Naive thymus-derived CD4-positive, alpha-beta T cell (primary cell): Measurements from ENCODE around the gene CRKL. TPM values are rescaled to one million over a fixed set of nuclear protein-coding genes. Genes with fewer than 3 reads are reported as not detected.
"Not testable (repeated sequence)": the region's sequence is repeated elsewhere in the genome, so short reads cannot be mapped to it uniquely, and the experiment has no call there.

Source experiments
- ATAC-seq: fragments of 150-1000 bp; cut with Tn5 transposase; 2 replicates; pipeline ENCODE4 v1.10.0; 2021; ENCODE audit warnings: mild to moderate bottlenecking, moderate library complexity
- CTCF ChIA-PET: fragments of 350-600 bp; sonication (Branson Sonifier 250); formaldehyde crosslinking; loops from one replicate; lab custom pipeline; 2021; ENCODE audit warnings: antibody characterized with exemption; lab: Charles Lee
- POLR2A ChIA-PET: fragments of 350-600 bp; sonication (Branson Sonifier 250); formaldehyde crosslinking; loops from one replicate; lab custom pipeline; 2021; ENCODE audit warnings: antibody characterized with exemption, inconsistent platforms; lab: Charles Lee
- DNase-seq, 9 donors: peaks; one replicate each; pipeline versions ENCODE4 v3.0.0 to v3.0.0-alpha.2; 2020 to 2022; ENCODE audit warnings: mixed read lengths in 1 of 9
- H3K27ac ChIP-seq: one replicate; pipeline ENCODE4 v1.7.0; 2013; ENCODE audit warnings: mild to moderate bottlenecking, low read depth, low read length, moderate library complexity
- H3K27me3 ChIP-seq, 2 donors: one replicate each; pipeline ENCODE4 v1.7.0; 2013; ENCODE audit warnings: low read length in 2 of 2, mild to moderate bottlenecking in 2 of 2, moderate library complexity in 2 of 2; ENCODE audit not compliant: control insufficient read depth in 2 of 2, insufficient read depth in 2 of 2
- H3K36me3 ChIP-seq, 3 experiments: 1 replicate in 2 of 3; 2 replicates in 1 of 3; pipeline ENCODE4 v1.7.0; 2013; ENCODE audit warnings: low read length in 3 of 3, mild to moderate bottlenecking in 3 of 3, moderate library complexity in 1 of 3; ENCODE audit not compliant: insufficient read depth in 3 of 3, control insufficient read depth in 2 of 3
- H3K4me1 ChIP-seq, 2 donors: one replicate each; pipeline ENCODE4 v1.7.0; 2013; ENCODE audit warnings: low read length in 2 of 2, mild to moderate bottlenecking in 2 of 2, moderate library complexity in 1 of 2; ENCODE audit not compliant: control insufficient read depth in 2 of 2, insufficient read depth in 2 of 2
- H3K4me3 ChIP-seq: 2 replicates; pipeline ENCODE4 v1.7.0; 2013; ENCODE audit warnings: mild to moderate bottlenecking, low read length
- H3K9me3 ChIP-seq, 3 experiments: 1 replicate in 2 of 3; 2 replicates in 1 of 3; pipeline ENCODE4 v1.7.0; 2013; ENCODE audit warnings: low read length in 3 of 3; ENCODE audit not compliant: control insufficient read depth in 2 of 3
- H3K27ac Mint-ChIP-seq, 9 donors: one replicate each; pipeline ENCODE4 v1.8.0; 2020 to 2022; ENCODE audit warnings: mixed read lengths in 9 of 9, mild to moderate bottlenecking in 8 of 9, moderate library complexity in 5 of 9, inconsistent platforms in 2 of 9
- H3K27me3 Mint-ChIP-seq, 5 donors: one replicate each; pipeline ENCODE4 v1.8.0; 2021 to 2022; ENCODE audit warnings: mixed read lengths in 5 of 5, mild to moderate bottlenecking in 1 of 5
- H3K36me3 Mint-ChIP-seq, 5 donors: one replicate each; pipeline ENCODE4 v1.8.0; 2020 to 2022; ENCODE audit warnings: mixed read lengths in 5 of 5, mild to moderate bottlenecking in 3 of 5, inconsistent platforms in 1 of 5
- H3K4me1 Mint-ChIP-seq, 7 donors: one replicate each; pipeline ENCODE4 v1.8.0; 2020 to 2022; ENCODE audit warnings: mixed read lengths in 7 of 7, mild to moderate bottlenecking in 3 of 7, inconsistent platforms in 1 of 7
- H3K4me3 Mint-ChIP-seq, 10 donors: one replicate each; pipeline ENCODE4 v1.8.0; 2020 to 2022; ENCODE audit warnings: mild to moderate bottlenecking in 10 of 10, mixed read lengths in 10 of 10, moderate library complexity in 6 of 10, inconsistent platforms in 2 of 10
- H3K9me3 Mint-ChIP-seq, 11 donors: one replicate each; pipeline ENCODE4 v1.8.0; 2020 to 2022; ENCODE audit warnings: mixed read lengths in 11 of 11, mild to moderate bottlenecking in 4 of 11, inconsistent platforms in 1 of 11, moderate library complexity in 1 of 11
- intact Hi-C, 2 donors: fragments of 100-400 bp; cut with micrococcal nuclease; formaldehyde crosslinking; loops; one replicate each; pipeline ENCODE4 v1.15.1; 2023
- polyA plus RNA-seq, 2 donors: library from polyadenylated mRNA; unstranded; fragments of 300-500 nt; fragmentation: Illumina TruSeq; gene quantifications; one replicate each; pipeline ENCODE4 v1.2.3, GENCODE V29; 2021
- total RNA-seq, 6 experiments: library from RNA in 5 of 6; stranded (reverse) in 5 of 6; gene quantifications; 1 replicate in 5 of 6; 2 replicates in 1 of 6; pipeline ENCODE4 v1.2.3 and lab custom pipeline; 2021 to 2026

Gene CRKL
- total and polyA plus RNA-seq, 7 experiments from 2014 or later = 38.9 to 82.7 (median 65.8) TPM

- DNase-seq, H3K27me3 ChIP-seq, ATAC-seq, intact Hi-C loops, H3K27ac ChIP-seq, H3K9me3 Mint-ChIP-seq, H3K4me3 ChIP-seq, H3K36me3 ChIP-seq, H3K4me1 Mint-ChIP-seq, H3K4me1 ChIP-seq, H3K4me3 Mint-ChIP-seq, H3K27ac Mint-ChIP-seq, H3K36me3 Mint-ChIP-seq, H3K9me3 ChIP-seq: not testable (repeated sequence)
- ChIA-PET POLR2A (interaction anchor here (0.7 kb wide), 1 partner anchor 891 kb away, joined by 3 read pairs; no protein-coding TSS in a partner anchor), CTCF (interaction anchor here (0.7 kb wide), 1 partner anchor 8 kb away, joined by 3 read pairs; no protein-coding TSS in a partner anchor)
- peaks cover 0 to 11% (median 0%) of the 10 kb centered on the region in 5 donors for H3K27me3 Mint-ChIP-seq
Measured at GRCh38 chr22:20901093-20902033, 15.8 kb upstream of the CRKL start.

DNA sequence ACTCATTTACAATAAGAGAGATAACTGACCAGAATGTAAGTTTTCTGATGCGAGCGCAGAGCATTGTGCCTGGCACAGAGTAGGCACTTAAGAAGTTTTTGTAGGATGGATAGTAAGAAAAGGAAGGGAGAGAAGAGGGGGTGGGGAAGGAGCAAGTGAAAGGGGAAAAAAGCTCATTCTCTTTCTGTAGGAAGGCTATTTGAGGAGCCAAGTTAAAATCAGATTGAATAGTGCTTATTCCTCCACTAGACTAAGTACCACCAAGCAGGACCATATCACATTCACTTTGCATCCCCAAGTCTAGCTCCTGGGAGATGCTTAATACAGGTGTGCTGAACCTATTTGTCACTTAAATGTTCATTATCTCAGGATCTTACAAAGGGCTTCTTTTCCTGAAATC is 14.1 kb upstream of the CRKL start:
- no peaks in the 10 kb centered on the region for H3K27me3 ChIP-seq
- H3K4me3 ChIP-seq = no peak overlapping the region
- Mint-ChIP-seq H3K4me1 (peaks cover 0 to 6% (median 0%) of the 10 kb centered on the region in 7 donors), H3K4me3 (no peak overlapping the region), H3K36me3 (no peaks in the 10 kb centered on the region), H3K9me3 (no peaks in the 10 kb centered on the region), H3K27ac (peak overlapping the region in 2 of 9 donors; percentile 0 to 31), H3K27me3 (peaks cover 0 to 18% (median 0%) of the 10 kb centered on the region in 5 donors)
- H3K9me3 ChIP-seq = no peaks in the 10 kb centered on the region
- POLR2A ChIA-PET = no interaction called here
- ATAC-seq (no peak), DNase-seq (no peak)
- CTCF ChIA-PET = interaction anchor here (0.7 kb wide), 1 partner anchor 197 kb away, joined by 3 read pairs; no protein-coding TSS in a partner anchor
- intact Hi-C loops = no loop called here
- no peak overlapping the region for H3K27ac ChIP-seq
- H3K36me3 ChIP-seq = no peaks in the 10 kb centered on the region
- no peaks in the 10 kb centered on the region for H3K4me1 ChIP-seq

GRCh38 chr22:20904008-20904979 is 12.9 kb upstream of the CRKL start:
- H3K27ac ChIP-seq = no peak overlapping the region
- intact Hi-C loops = no loop called here
- H3K4me3 ChIP-seq = no peak overlapping the region
- H3K27me3 ChIP-seq = no peaks in the 10 kb centered on the region
- ChIA-PET POLR2A (interaction anchor here (0.6 to 1.0 kb wide), 2 partner anchors 13 to 169 kb away, joined by 3 read pairs; partner anchors contain the start of gene CRKL), CTCF (interaction anchor here (0.7 kb wide), 1 partner anchor 196 kb away, joined by 3 read pairs; no protein-coding TSS in a partner anchor)
- Mint-ChIP-seq H3K4me3 (no peak overlapping the region), H3K4me1 (peaks cover 0 to 6% (median 0%) of the 10 kb centered on the region in 7 donors), H3K36me3 (no peaks in the 10 kb centered on the region), H3K27me3 (peaks cover 0 to 18% (median 0%) of the 10 kb centered on the region in 5 donors), H3K9me3 (no peaks in the 10 kb centered on the region), H3K27ac (no peak overlapping the region)
- H3K4me1 ChIP-seq = no peaks in the 10 kb centered on the region
- peak; percentile 82 for ATAC-seq
- DNase-seq = no peak
- no peaks in the 10 kb centered on the region for H3K9me3 ChIP-seq
- no peaks in the 10 kb centered on the region for H3K36me3 ChIP-seq

DNA sequence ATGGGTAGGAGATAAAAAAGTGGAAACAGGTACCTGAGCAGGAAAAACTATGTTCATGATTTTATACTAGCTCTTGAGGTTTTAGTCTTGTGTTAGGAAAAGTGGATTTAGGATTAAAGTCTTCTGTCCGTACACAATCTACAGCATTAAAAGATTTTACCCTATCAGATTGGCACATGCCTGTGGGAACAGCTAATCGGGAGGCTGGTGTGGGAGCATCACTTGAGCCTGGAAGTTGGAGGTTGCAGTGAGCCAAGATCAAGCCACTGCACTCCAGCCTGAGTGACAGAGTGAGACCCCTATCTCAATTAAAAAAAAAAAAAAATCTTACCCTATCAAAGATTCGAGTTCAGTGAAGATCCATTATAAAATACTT is 12.2 kb upstream of the CRKL start:
- no peaks in the 10 kb centered on the region for H3K9me3 Mint-ChIP-seq
- Histone ChIP-seq H3K27ac (no peak overlapping the region), H3K4me1 (no peaks in the 10 kb centered on the region), H3K4me3 (no peak overlapping the region), H3K9me3 (no peaks in the 10 kb centered on the region), H3K36me3 (no peaks in the 10 kb centered on the region), H3K27me3 (no peaks in the 10 kb centered on the region)
- intact Hi-C loops = no loop called here
- no peak overlapping the region for H3K27ac Mint-ChIP-seq
- POLR2A ChIA-PET = interaction anchor here (1.0 kb wide), 1 partner anchor 168 kb away, joined by 3 read pairs; no protein-coding TSS in a partner anchor
- ATAC-seq = no peak
- H3K4me3 Mint-ChIP-seq = no peak overlapping the region
- H3K27me3 Mint-ChIP-seq = peaks cover 0 to 18% (median 0%) of the 10 kb centered on the region in 5 donors
- peaks cover 0 to 7% (median 0%) of the 10 kb centered on the region in 7 donors for H3K4me1 Mint-ChIP-seq
- CTCF ChIA-PET = no interaction called here
- no peak for DNase-seq
- H3K36me3 Mint-ChIP-seq = no peaks in the 10 kb centered on the region

- H3K27ac Mint-ChIP-seq = peak overlapping the region in 1 of 9 donors; percentile 21
- ATAC-seq = no peak
- Histone ChIP-seq H3K27me3 (no peaks in the 10 kb centered on the region), H3K4me1 (no peaks in the 10 kb centered on the region), H3K9me3 (no peaks in the 10 kb centered on the region), H3K4me3 (no peak overlapping the region), H3K27ac (no peak overlapping the region), H3K36me3 (no peaks in the 10 kb centered on the region)
- H3K9me3 Mint-ChIP-seq = no peaks in the 10 kb centered on the region
- POLR2A ChIA-PET = interaction anchor here (1.2 kb wide), 1 partner anchor 11 kb away, joined by 4 read pairs; the partner anchor contains the start of gene CRKL
- no peak for DNase-seq
- H3K4me1 Mint-ChIP-seq = peaks cover 0 to 7% (median 0%) of the 10 kb centered on the region in 7 donors
- CTCF ChIA-PET = no interaction called here
- intact Hi-C loops = no loop called here
- H3K36me3 Mint-ChIP-seq = no peaks in the 10 kb centered on the region
- peaks cover 0 to 18% (median 0%) of the 10 kb centered on the region in 5 donors for H3K27me3 Mint-ChIP-seq
- H3K4me3 Mint-ChIP-seq = no peak overlapping the region
Measured at GRCh38 chr22:20905415-20906386, 11.5 kb upstream of the CRKL start.
